ENCODE results near the gene MINDY4. TPM values are rescaled to one million over a fixed set of nuclear protein-coding genes. Genes with fewer than 3 reads are reported as not detected.

The MINDY4 gene
- total and polyA plus RNA-seq, 2 donors (not counting 1 experiment from before 2014, with no cell fraction given) = 0.12 to 1.1 TPM

GRCh38 chr7:30928254-30928872, 157.1 kb downstream of the MINDY4 start:
- Mint-ChIP-seq H3K4me1 (no peaks in the 10 kb centered on the region), H3K9me3 (ENCODE audit: insufficient read depth) (no peaks in the 10 kb centered on the region), H3K27me3 (no peaks in the 10 kb centered on the region), H3K27ac (no peak overlapping the region), H3K4me3 (no peak overlapping the region)
- H3K9me3 ChIP-seq (ENCODE audit: control extremely low read depth in 1 of 3, control insufficient read depth in 2 of 3, insufficient read depth in 1 of 3, low read length in 2 of 3) = peaks cover 0 to 22% (median 0%) of the 10 kb centered on the region in 3 donors
- intact Hi-C loops (cut with micrococcal nuclease) = no loop called here
- H4K20me1 ChIP-seq (ENCODE audit: control insufficient read depth, insufficient read depth, low read length, poor library complexity, severe bottlenecking) = no peaks in the 10 kb centered on the region
- H2AFZ ChIP-seq (ENCODE audit: insufficient read depth, low read depth, low read length, poor library complexity, severe bottlenecking) = no peak overlapping the region
- no peak overlapping the region for H3K4me2 ChIP-seq (replicated peaks; ENCODE audit: low read depth, low read length, poor library complexity, severe bottlenecking)
- H3K9ac ChIP-seq (ENCODE audit: low read length) = no peak overlapping the region
- no peaks in the 10 kb centered on the region for H3K36me3 ChIP-seq (replicated peaks in 1 of 2; ENCODE audit: control extremely low read depth in 1 of 2, control insufficient read depth in 1 of 2, extremely low read depth in 1 of 2, insufficient read depth in 2 of 2, low read length in 1 of 2)
- DNase-seq = no peak
- peaks cover 0 to 2% (median 0%) of the 10 kb centered on the region in 4 experiments for H3K27me3 ChIP-seq (replicated peaks in 1 of 4; ENCODE audit: control extremely low read depth in 1 of 4, control insufficient read depth in 3 of 4, insufficient read depth in 4 of 4, low read length in 3 of 4)
- no peaks in the 10 kb centered on the region for H3K4me1 ChIP-seq (ENCODE audit: control insufficient read depth in 2 of 2, insufficient read depth in 2 of 2, low read length in 2 of 2)
- ChIA-PET POLR2A (no interaction called here), CTCF (interaction anchor here (2.6 kb wide), 1 partner anchor 10 kb away, joined by 11 read pairs; no protein-coding TSS in a partner anchor)
- no peak overlapping the region for H3K4me3 ChIP-seq (ENCODE audit: control extremely low read depth in 1 of 5, extremely low read depth in 1 of 5, insufficient read depth in 1 of 5, low read depth in 2 of 5, low read length in 4 of 5)
- H3K27ac ChIP-seq (ENCODE audit: low read length in 2 of 2) = no peak overlapping the region
- WGBS (ENCODE audit: insufficient coverage) = 95% methylated on average over 8 of the region's 13 CpGs
- no peak for ATAC-seq (ENCODE audit: low read depth)
- H3K79me2 ChIP-seq (ENCODE audit: control insufficient read depth, insufficient read depth, low read length) = no peaks in the 10 kb centered on the region
- no peak for TF ChIP-seq CTCF (IDR thresholded peaks at IDR 0.05)
- no peak for TF ChIP-seq EZH2 (IDR thresholded peaks at IDR 0.05; ENCODE audit: borderline replicate concordance, insufficient read depth, low read depth, low read length, poor library complexity, severe bottlenecking)

GRCh38 chr7:30929686-30930085, 158.5 kb downstream of the MINDY4 start:
- Mint-ChIP-seq H3K27ac (no peak overlapping the region), H3K9me3 (ENCODE audit: insufficient read depth) (no peaks in the 10 kb centered on the region), H3K4me3 (no peak overlapping the region), H3K4me1 (no peaks in the 10 kb centered on the region), H3K27me3 (no peaks in the 10 kb centered on the region)
- Histone ChIP-seq H3K27ac (ENCODE audit: low read length in 2 of 2) (no peak overlapping the region), H4K20me1 (ENCODE audit: control insufficient read depth, insufficient read depth, low read length, poor library complexity, severe bottlenecking) (no peaks in the 10 kb centered on the region), H3K36me3 (replicated peaks in 1 of 2; ENCODE audit: control extremely low read depth in 1 of 2, control insufficient read depth in 1 of 2, extremely low read depth in 1 of 2, insufficient read depth in 2 of 2, low read length in 1 of 2) (no peaks in the 10 kb centered on the region), H3K4me1 (ENCODE audit: control insufficient read depth in 2 of 2, insufficient read depth in 2 of 2, low read length in 2 of 2) (no peaks in the 10 kb centered on the region), H3K9ac (ENCODE audit: low read length) (no peak overlapping the region), H3K27me3 (replicated peaks in 1 of 4; ENCODE audit: control extremely low read depth in 1 of 4, control insufficient read depth in 3 of 4, insufficient read depth in 4 of 4, low read length in 3 of 4) (peaks cover 0 to 2% (median 0%) of the 10 kb centered on the region in 4 experiments), H2AFZ (ENCODE audit: insufficient read depth, low read depth, low read length, poor library complexity, severe bottlenecking) (no peak overlapping the region), H3K79me2 (ENCODE audit: control insufficient read depth, insufficient read depth, low read length) (no peaks in the 10 kb centered on the region), H3K9me3 (ENCODE audit: control extremely low read depth in 1 of 3, control insufficient read depth in 2 of 3, insufficient read depth in 1 of 3, low read length in 2 of 3) (peaks cover 0 to 22% (median 0%) of the 10 kb centered on the region in 3 donors), H3K4me2 (replicated peaks; ENCODE audit: low read depth, low read length, poor library complexity, severe bottlenecking) (no peak overlapping the region), H3K4me3 (ENCODE audit: control extremely low read depth in 1 of 5, extremely low read depth in 1 of 5, insufficient read depth in 1 of 5, low read depth in 2 of 5, low read length in 4 of 5) (no peak overlapping the region)
- 100% methylated on average over 2 of the region's 4 CpGs for WGBS (ENCODE audit: insufficient coverage)
- ChIA-PET POLR2A (no interaction called here), CTCF (interaction anchor here (2.6 kb wide), 1 partner anchor 9 kb away, joined by 11 read pairs; no protein-coding TSS in a partner anchor)
- TF ChIP-seq EZH2 (IDR thresholded peaks at IDR 0.05; ENCODE audit: borderline replicate concordance, insufficient read depth, low read depth, low read length, poor library complexity, severe bottlenecking) (no peak), CTCF (IDR thresholded peaks at IDR 0.05) (no peak)
- ATAC-seq (ENCODE audit: low read depth) (no peak), DNase-seq (no peak)
- intact Hi-C loops (cut with micrococcal nuclease) = no loop called here
